Transverse colon (tissue), 4 donors: ENCODE measurements around the gene RD3L. TPM values are rescaled to one million over a fixed set of nuclear protein-coding genes. Genes with fewer than 3 reads are reported as not detected.
"Not testable (repeated sequence)": the region's sequence is repeated elsewhere in the genome, so short reads cannot be mapped to it uniquely, and the experiment has no call there.

Experiments used
- DNase-seq: peaks from one replicate; pipeline ENCODE4 v3.0.0-alpha.2; 2019
- H3K27ac ChIP-seq, 4 donors: fragments of 200-600 bp; sonication (generic); 2 replicates each; pipeline ENCODE4 v1.5.1; 2016 to 2018; ENCODE audit warnings: inconsistent platforms in 4 of 4
- H3K27me3 ChIP-seq: fragments of 200-600 bp; sonication (generic); 2 replicates; pipeline ENCODE4 v1.5.1; 2017; ENCODE audit warnings: inconsistent platforms
- H3K36me3 ChIP-seq, 4 donors: fragments of 200-600 bp; sonication (generic); 2 replicates each; pipeline ENCODE4 v1.5.1; 2017 to 2019; ENCODE audit warnings: inconsistent platforms in 4 of 4
- H3K4me1 ChIP-seq, 4 donors: fragments of 200-600 bp; sonication (generic); 2 replicates each; pipeline ENCODE4 v1.5.1; 2017 to 2020; ENCODE audit warnings: inconsistent platforms in 4 of 4
- H3K4me3 ChIP-seq, 4 donors: fragments of 200-600 bp; sonication (generic); 1 replicate in 1 of 4; 2 replicates in 3 of 4; pipeline versions ENCODE4 v1.5.1 to v1.6.1; 2017 to 2019; ENCODE audit warnings: inconsistent platforms in 4 of 4
- H3K9me3 ChIP-seq, 2 donors: fragments of 200-600 bp; sonication (generic); 2 replicates each; pipeline ENCODE4 v1.5.1; 2017 to 2019; ENCODE audit warnings: inconsistent platforms in 2 of 2
- CTCF ChIP-seq, 5 experiments: fragments of 200-600 bp in 3 of 5; fragments of 450-650 bp in 2 of 5; sonication (generic) in 3 of 5; IDR thresholded peaks; 1 replicate in 2 of 5; 2 replicates in 3 of 5; pipeline ENCODE4 v1.5.1; 2016 to 2017; ENCODE audit warnings: antibody characterized with exemption in 5 of 5, inconsistent platforms in 3 of 5, mild to moderate bottlenecking in 2 of 5, moderate library complexity in 1 of 5
- EP300 ChIP-seq: sonication (generic); formaldehyde crosslinking; IDR thresholded peaks from one replicate; pipeline ENCODE4 v1.6.1; 2017; ENCODE audit warnings: antibody characterized with exemption, low read depth
- POLR2A ChIP-seq: fragments of 450-650 bp; IDR thresholded peaks from one replicate; pipeline ENCODE4 v1.6.1; 2016; ENCODE audit warnings: antibody characterized with exemption, mild to moderate bottlenecking, moderate library complexity
- POLR2AphosphoS5 ChIP-seq, 3 donors: sonication (generic); formaldehyde crosslinking; IDR thresholded peaks; one replicate each; pipeline ENCODE4 v1.6.1; 2016; ENCODE audit warnings: antibody characterized with exemption in 3 of 3
- WGBS, 2 donors: methylation state at CpG; one replicate each; pipeline ENCODE4 v1.1.5; 2018; ENCODE audit warnings: low coverage in 1 of 2; 5-methylcytosine and 5-hydroxymethylcytosine counted together
- in situ Hi-C, 4 donors: fragments of 200-750 bp; cut with MboI; loops; one replicate each; pipeline versions ENCODE4 v1.15.0 to v1.15.1; 2017; ENCODE audit warnings: low sequenced_read_pairs in 3 of 4, low pct_ligation_motif_present in 1 of 4, low pct_unique_long_range_greater_than_20kb in 1 of 4
- intact Hi-C: fragments of 100-400 bp; cut with DNase I; formaldehyde crosslinking; loops from one replicate; pipeline ENCODE4 v1.15.1; 2023; ENCODE audit warnings: low total_unique reads
- total RNA-seq, 4 donors: library from RNA; depleted of rRNA; stranded (reverse); fragments of >200 nt; gene quantifications; one replicate each; pipeline ENCODE4 v1.1.0, GENCODE V29; 2016

The RD3L gene
- total RNA-seq, 4 donors from 2014 or later = not detected

DNA sequence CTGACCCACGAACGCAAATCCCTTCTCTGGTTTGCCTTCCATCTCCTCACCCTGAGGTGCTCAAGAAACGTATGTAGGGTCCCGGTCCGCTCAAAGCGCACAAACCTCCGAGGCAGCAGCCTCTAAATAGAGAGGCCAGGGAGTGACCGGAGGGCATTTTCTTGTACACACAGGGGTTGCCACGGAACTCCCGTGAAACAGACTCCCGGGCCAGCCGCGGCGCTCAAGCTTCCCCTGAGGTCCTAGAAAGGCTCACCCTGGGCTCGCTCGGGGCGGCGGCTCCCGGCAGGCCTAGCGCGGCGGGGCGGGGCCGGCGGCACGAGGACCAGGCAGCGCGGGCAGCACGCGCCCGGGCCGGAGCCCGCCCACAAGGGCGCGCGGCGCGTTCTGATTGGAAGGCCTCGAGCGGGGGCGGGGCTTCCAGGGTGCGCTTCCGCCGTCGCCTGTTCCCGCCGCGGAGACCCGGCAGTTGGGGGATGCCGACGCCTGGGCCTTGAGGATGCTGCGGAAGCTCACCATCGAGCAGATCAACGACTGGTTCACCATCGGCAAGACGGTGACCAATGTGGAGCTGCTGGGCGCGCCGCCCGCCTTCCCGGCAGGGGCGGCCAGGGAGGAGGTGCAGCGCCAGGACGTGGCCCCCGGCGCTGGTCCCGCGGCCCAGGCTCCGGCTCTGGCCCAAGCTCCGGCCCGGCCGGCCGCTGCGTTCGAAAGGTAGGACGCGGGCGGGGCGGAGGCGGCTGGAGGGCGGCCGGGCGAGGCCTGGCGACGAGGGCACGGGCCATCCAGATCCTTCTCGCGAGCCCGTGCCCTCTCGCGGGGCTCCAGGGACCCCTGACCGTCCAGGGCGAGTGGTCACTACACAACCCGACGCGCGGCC is 14.1 kb downstream of the RD3L start, which contains the start of gene TDRD9:
TDRD9 (plus strand) TSS at position 446 of the 880 bp plus-strand sequence; CDS start at position 500, 54 bp downstream.
- in situ Hi-C loops = no loop called here
- no peak for DNase-seq
- 81 to 92% methylated on average over 9 to 71 of the region's 97 CpGs for WGBS, 2 donors
- Histone ChIP-seq H3K4me3 (no peak within 1 kb of the TSS), H3K9me3 (no peaks in the 10 kb centered on the region), H3K4me1 (peaks cover 0 to 2% (median 1%) of the 10 kb centered on the region in 4 donors), H3K27me3 (peaks cover 7% of the 10 kb centered on the region), H3K36me3 (no peaks in the 10 kb centered on the region), H3K27ac (no peak within 1 kb of the TSS)
- no peak for TF ChIP-seq POLR2AphosphoS5 (IDR thresholded peaks at IDR 0.05)
- no peak for TF ChIP-seq EP300
- TF ChIP-seq CTCF (IDR thresholded peaks at IDR 0.05) = no peak
- no peak for TF ChIP-seq POLR2A
- intact Hi-C loops = no loop called here

DNA sequence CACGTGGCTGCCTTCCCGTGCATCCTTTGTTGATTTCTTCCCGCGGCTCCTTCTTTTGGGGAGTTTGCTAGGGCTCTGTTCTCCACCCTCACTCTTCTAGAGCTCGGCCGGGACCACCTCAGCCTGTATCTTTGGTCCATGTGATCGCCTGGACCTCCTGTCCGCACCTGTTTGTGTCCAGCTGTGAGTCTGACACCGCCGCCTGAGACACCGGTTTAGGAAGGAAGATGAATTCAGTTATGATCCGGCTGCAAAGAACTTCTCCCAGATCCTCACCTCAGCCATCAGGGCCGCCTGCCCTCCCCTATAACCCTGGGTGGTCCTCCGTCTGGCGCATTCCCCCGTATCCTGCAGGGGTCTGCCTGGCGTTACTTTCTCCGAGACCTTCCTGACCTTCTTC is 14.8 kb downstream of the RD3L start:
- TF ChIP-seq POLR2A (no peak), CTCF (IDR thresholded peaks at IDR 0.05) (no peak), EP300 (no peak), POLR2AphosphoS5 (IDR thresholded peaks at IDR 0.05) (no peak)
- Histone ChIP-seq H3K9me3 (no peaks in the 10 kb centered on the region), H3K27me3 (peaks cover 14% of the 10 kb centered on the region), H3K4me1 (peaks cover 0 to 2% (median 0%) of the 10 kb centered on the region in 4 donors), H3K4me3 (no peak overlapping the region), H3K36me3 (no peaks in the 10 kb centered on the region), H3K27ac (no peak overlapping the region)
- DNase-seq = no peak
- in situ Hi-C loops = no loop called here
- intact Hi-C loops = no loop called here
- 82 to 90% methylated on average over 10 to 18 of the region's 18 CpGs for WGBS, 2 donors

DNA sequence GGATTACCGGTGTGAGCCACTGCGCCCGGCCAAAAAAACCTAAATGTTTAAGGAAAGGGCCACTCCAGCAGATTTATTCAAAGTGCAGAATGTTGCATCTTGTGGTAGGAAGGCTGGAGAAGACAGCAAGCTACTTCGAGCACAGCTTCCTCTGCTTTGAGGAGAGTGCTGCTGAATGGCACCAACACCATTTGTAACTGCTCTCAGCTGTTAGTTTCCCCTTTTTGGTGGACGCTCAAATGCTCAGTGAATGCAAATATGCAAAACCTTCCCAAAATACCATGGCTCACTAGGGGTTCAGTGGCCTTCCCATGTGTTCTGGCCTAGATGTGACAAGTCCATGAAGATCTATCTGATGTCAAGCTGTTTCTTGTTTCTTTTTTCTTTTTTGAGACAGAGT is 17.0 kb downstream of the RD3L start:
- intact Hi-C loops = no loop called here
- Histone ChIP-seq H3K27ac (no peak overlapping the region), H3K4me1 (peaks cover 0 to 10% (median 6%) of the 10 kb centered on the region in 4 donors), H3K9me3 (no peaks in the 10 kb centered on the region), H3K36me3 (no peaks in the 10 kb centered on the region), H3K27me3 (peaks cover 16% of the 10 kb centered on the region), H3K4me3 (no peak overlapping the region)
- TF ChIP-seq CTCF (IDR thresholded peaks at IDR 0.05) = no peak
- 86% methylated on average over 5 of the region's 5 CpGs; no CpG with 5 or more reads in 1 of the 2 donors for WGBS, 2 donors
- no peak for DNase-seq
- in situ Hi-C loops = no loop called here

GRCh38 chr14:103923863-103924262 is 18.5 kb downstream of the RD3L start:
- Histone ChIP-seq H3K4me3 (no peak overlapping the region), H3K36me3 (no peaks in the 10 kb centered on the region), H3K27ac (no peak overlapping the region), H3K4me1 (peaks cover 7 to 22% (median 15%) of the 10 kb centered on the region in 4 donors), H3K9me3 (no peaks in the 10 kb centered on the region), H3K27me3 (peaks cover 16% of the 10 kb centered on the region)
- intact Hi-C loops = no loop called here
- WGBS, 2 donors = 4 to 8% methylated on average over 4 to 6 of the region's 6 CpGs
- in situ Hi-C loops = loop anchor here in 1 of 4 donors (25.0 kb wide), 1 partner anchor 337 kb away; no protein-coding TSS in a partner anchor
- TF ChIP-seq EP300 (no peak), POLR2AphosphoS5 (IDR thresholded peaks at IDR 0.05) (no peak), CTCF (IDR thresholded peaks at IDR 0.05) (no peak), POLR2A (no peak)
- DNase-seq = no peak

DNA sequence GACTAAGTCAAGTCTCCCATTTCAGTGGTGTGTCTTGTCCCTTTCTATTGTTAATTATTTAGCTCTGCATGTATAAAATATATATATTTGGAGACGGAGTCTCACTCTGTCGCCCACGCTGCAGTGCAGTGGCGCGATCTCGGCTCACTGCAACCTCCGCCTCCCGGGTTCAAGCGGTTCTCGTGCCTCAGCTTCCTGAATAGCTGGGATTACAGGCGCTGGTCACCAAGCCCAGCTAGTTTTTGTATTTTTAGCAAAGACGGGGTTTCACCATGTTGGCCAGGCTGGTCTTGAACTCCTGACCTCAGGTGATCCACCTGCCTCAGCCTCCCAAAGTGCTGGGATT is 20.5 kb downstream of the RD3L start:
- Histone ChIP-seq H3K27me3 (peaks cover 16% of the 10 kb centered on the region), H3K4me1 (peaks cover 7 to 23% (median 15%) of the 10 kb centered on the region in 4 donors), H3K4me3 (peak overlapping the region in 1 of 4 donors; percentile 87)
- intact Hi-C loops, DNase-seq, H3K9me3 ChIP-seq, H3K36me3 ChIP-seq, H3K27ac ChIP-seq: not testable (repeated sequence)
- 84% methylated on average over 12 of the region's 12 CpGs; no CpG with 5 or more reads in 1 of the 2 donors for WGBS, 2 donors
- in situ Hi-C loops = loop anchor here in 1 of 4 donors (25.0 kb wide), 1 partner anchor 335 kb away; no protein-coding TSS in a partner anchor
